ES-I3 (cell line): Measurements from ENCODE around the gene CX3CL1.

Experiments used
- H3K36me3 ChIP-seq: 2 replicates; pipeline ENCODE4 v1.6.1; 2013; ENCODE audit warnings: mild to moderate bottlenecking, low read length, control low read depth, moderate library complexity; ENCODE audit not compliant: insufficient read depth
- H3K4me1 ChIP-seq: 2 replicates; pipeline ENCODE4 v1.6.1; 2013; ENCODE audit warnings: mild to moderate bottlenecking, control low read depth, low read length; ENCODE audit not compliant: insufficient read depth
- H3K9ac ChIP-seq: 2 replicates; pipeline ENCODE4 v1.6.1; 2013; ENCODE audit warnings: low read depth, mild to moderate bottlenecking, low read length, moderate library complexity
- H3K9me3 ChIP-seq: 2 replicates; pipeline ENCODE4 v1.6.1; 2013; ENCODE audit warnings: mild to moderate bottlenecking, low read length, moderate library complexity; ENCODE audit not compliant: control insufficient read depth, insufficient read depth

The CX3CL1 gene

GRCh38 chr16:57383276-57384247, 11.3 kb downstream of the CX3CL1 start:
- H3K9ac ChIP-seq: no peak overlapping the region
- no peaks in the 10 kb centered on the region for H3K36me3 ChIP-seq
- H3K4me1 ChIP-seq: peaks cover 29% of the 10 kb centered on the region; the same call in 1 of the 2 replicates

GRCh38 chr16:57384248-57385070, 12.2 kb downstream of the CX3CL1 start:
- no peaks in the 10 kb centered on the region for H3K36me3 ChIP-seq
- no peaks in the 10 kb centered on the region for H3K9me3 ChIP-seq
- H3K9ac ChIP-seq: no peak overlapping the region
- peaks cover 27% of the 10 kb centered on the region; the same call in 1 of the 2 replicates for H3K4me1 ChIP-seq

More at GRCh38 chr16:57383276-57384247, 11.3 kb downstream of the CX3CL1 start:
- H3K9me3 ChIP-seq: no peaks in the 10 kb centered on the region

- Histone ChIP-seq H3K36me3 (no peaks in the 10 kb centered on the region), H3K9me3 (no peaks in the 10 kb centered on the region), H3K4me1 (peaks cover 27% of the 10 kb centered on the region; the same call in 1 of the 2 replicates), H3K9ac (no peak overlapping the region)
Measured at GRCh38 chr16:57385083-57385482, 12.8 kb downstream of the CX3CL1 start.

GRCh38 chr16:57386381-57386951, 14.2 kb downstream of the CX3CL1 start:
- 0 out of 2 replicates have a peak, but pooled peaks cover 3% of the 10 kb centered on the region for H3K9me3 ChIP-seq
- H3K4me1 ChIP-seq: peaks cover 27% of the 10 kb centered on the region; the same call in 1 of the 2 replicates
- H3K9ac ChIP-seq: no peak overlapping the region
- H3K36me3 ChIP-seq: no peaks in the 10 kb centered on the region

DNA sequence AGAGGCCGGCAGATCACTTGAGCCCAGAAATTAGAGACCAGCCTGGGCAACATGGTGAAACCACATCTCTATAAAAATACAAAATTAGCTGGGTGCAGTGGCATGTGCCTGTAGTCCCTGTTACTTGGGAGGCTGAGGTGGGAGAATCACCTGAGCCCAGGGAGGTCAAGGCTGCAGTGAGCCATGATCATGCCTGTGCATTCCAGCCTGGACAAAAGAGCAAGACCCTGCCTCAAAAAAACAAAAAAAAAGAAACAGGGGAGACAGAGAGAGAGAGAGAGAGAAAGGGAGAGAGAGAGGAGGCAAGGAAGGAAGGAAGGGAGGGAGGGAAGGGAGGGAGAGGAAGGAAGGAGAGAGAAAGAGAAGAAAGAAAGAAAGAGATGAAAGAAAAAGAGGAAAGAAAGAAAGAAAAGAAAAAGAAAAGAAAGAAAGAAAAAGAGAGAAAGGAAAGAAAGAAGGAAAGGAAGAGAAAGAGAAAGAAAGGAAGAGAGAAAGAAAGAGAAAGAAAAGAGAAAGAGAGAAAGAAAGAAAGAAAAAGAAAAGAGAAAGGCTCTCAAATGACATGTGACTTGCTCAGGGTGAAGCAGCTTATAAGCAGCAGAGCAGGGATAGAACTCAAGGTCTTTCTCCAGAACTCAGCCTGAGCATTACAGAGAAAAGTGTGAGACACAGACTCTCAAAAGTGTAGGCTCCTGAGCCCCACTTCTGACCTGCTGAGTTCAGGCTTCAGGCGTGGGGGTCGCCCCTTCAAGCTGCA, 15.5 kb downstream of the CX3CL1 start:
- Histone ChIP-seq H3K9me3 (0 out of 2 replicates have a peak, but pooled peaks cover 3% of the 10 kb centered on the region), H3K36me3 (no peaks in the 10 kb centered on the region), H3K4me1 (peaks cover 27% of the 10 kb centered on the region; the same call in 1 of the 2 replicates), H3K9ac (no peak overlapping the region)

DNA sequence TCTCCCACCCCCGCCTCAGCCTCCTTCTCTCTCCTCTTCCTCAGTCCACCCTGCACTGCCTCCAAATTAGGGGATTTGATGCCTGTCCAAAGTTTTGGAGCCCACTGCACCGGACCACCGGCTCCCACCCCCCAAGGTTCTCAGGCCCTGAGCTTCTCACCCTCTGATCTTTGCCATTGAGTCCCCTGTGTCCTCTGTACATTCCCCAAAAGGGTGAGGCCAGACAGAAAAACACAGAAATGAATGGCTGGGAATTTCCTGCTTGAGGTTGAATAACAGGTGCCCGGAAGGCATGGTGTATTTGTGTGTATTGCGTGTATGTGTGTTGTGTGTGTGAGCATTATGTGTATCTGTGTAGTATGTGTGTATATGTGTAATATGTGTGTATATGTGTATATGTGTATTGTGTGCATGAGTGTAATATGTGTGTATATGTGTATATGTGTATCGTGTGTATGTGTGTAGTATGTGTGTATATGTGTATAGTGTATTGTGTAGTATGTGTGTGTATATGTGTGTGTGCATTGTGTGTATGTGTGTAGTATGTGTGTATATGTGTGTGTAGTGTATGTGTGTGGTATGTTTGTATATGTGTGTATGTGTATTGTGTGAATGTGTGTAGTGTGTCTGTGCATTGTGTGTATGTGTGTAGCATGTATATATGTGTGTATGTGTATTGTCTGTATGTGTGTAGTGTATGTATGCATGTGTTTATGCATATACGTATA, 16.2 kb downstream of the CX3CL1 start:
- Histone ChIP-seq H3K9ac (no peak overlapping the region), H3K36me3 (no peaks in the 10 kb centered on the region), H3K4me1 (peaks cover 21% of the 10 kb centered on the region; the same call in 1 of the 2 replicates)

DNA sequence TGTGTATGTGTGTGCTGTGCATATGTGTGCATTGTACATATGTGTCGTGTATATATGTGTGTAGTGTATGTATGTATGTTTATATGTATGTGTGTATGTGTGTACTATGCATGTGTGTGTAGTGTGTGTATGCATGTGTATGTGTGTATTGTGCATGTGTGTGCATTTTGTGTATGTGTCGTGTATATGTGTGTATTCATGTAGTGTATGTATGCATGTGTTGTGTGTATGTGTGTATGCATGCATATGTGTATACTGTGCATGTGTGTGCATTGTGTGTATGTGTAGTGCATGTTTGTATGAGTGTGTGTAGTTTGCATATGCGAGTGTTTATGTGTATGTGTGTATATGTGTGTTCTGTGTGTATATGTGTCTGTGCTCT, 16.8 kb downstream of the CX3CL1 start:
- H3K4me1 ChIP-seq: peaks cover 16% of the 10 kb centered on the region; the same call in 1 of the 2 replicates
- 0 out of 2 replicates have a peak, but pooled peaks cover 3% of the 10 kb centered on the region for H3K9me3 ChIP-seq
- no peak overlapping the region for H3K9ac ChIP-seq
- no peaks in the 10 kb centered on the region for H3K36me3 ChIP-seq

More for the DNA sequence above, 16.2 kb downstream of the CX3CL1 start:
- 0 out of 2 replicates have a peak, but pooled peaks cover 3% of the 10 kb centered on the region for H3K9me3 ChIP-seq

DNA sequence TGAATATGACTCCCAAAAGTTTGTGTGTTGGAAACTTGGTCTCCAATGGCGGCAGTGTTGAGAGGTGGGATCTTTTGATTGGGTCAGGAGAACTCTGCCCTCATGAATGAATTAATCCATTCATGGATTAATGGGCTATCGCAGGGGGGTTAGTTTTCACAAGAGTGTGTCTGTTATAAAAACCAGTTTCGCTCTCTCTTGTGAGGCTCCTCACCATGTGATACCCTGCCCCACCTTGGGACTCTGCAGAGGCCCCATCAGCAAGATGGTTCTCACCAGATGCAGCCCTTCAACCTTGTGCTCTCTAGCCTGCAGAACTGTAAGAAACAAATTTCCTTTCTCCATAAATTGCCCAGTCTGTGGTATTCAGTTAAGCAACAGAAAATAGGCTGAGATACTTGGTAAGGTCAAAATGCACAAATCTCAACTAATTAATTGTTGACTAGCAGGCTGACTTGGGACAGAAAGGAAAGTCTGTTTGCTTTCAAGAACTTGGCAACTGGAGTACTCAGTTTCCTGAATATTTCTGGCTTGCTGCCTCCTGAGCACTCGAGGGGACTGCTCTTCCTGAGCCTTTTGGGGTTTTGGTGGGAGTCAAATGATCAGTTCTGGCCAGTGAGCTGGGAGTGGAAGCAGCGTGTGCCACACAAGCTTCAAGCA, 18.5 kb downstream of the CX3CL1 start:
- no peaks in the 10 kb centered on the region for H3K36me3 ChIP-seq
- H3K9me3 ChIP-seq: 0 out of 2 replicates have a peak, but pooled peaks cover 3% of the 10 kb centered on the region
- H3K4me1 ChIP-seq: peaks cover 10% of the 10 kb centered on the region; the same call in 1 of the 2 replicates
- no peak overlapping the region for H3K9ac ChIP-seq

DNA sequence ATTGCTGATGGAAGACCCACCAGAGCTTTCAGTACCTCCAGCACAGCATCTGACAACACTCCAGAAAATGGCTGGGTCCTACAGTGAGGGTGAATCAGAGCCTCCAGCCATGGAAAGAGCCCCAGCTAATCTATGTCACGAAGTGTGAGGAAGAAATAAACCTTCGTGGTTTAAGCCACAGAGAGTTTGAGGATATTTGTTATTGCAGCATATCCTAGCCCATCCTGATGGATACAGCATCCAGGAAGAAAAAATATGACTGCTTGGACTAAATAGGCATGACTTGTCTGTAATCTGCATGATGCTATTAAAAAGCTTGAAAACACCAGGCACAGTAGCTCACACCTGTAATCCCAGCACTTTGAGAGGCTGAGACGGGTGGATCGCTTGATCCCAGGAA, 19.0 kb downstream of the CX3CL1 start:
- H3K9me3 ChIP-seq: 0 out of 2 replicates have a peak, but pooled peaks cover 3% of the 10 kb centered on the region
- H3K36me3 ChIP-seq: no peaks in the 10 kb centered on the region
- peaks cover 9% of the 10 kb centered on the region; the same call in 1 of the 2 replicates for H3K4me1 ChIP-seq
- H3K9ac ChIP-seq: no peak overlapping the region

DNA sequence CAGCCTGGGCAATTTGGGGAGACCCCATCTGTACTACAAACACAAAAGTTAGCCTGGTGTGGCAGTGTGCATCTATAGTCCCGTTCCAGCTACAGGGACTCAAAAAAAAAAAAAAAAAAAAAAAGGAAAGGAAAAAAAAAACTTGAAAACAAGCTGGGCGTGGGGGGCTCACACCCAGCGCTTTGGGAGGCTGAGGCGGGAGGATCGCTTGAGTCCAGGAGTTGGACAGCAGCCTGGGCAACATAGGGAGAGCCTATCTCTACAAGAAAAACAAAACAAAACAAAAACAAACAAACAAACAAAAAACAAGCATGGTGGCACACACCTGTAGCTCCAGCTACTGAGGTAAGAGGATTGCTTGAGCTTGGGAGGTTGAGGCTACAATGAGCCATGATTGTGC, 19.4 kb downstream of the CX3CL1 start:
- H3K4me1 ChIP-seq: peaks cover 5% of the 10 kb centered on the region; the same call in 1 of the 2 replicates

GRCh38 chr16:57392694-57393093, 20.4 kb downstream of the CX3CL1 start:
- 0 out of 2 replicates have a peak, but pooled peaks cover 3% of the 10 kb centered on the region for H3K9me3 ChIP-seq
- H3K9ac ChIP-seq: no peak overlapping the region

More for the DNA sequence above, 19.4 kb downstream of the CX3CL1 start:
- Histone ChIP-seq H3K9me3 (0 out of 2 replicates have a peak, but pooled peaks cover 3% of the 10 kb centered on the region), H3K36me3 (no peaks in the 10 kb centered on the region), H3K9ac (no peak overlapping the region)

DNA sequence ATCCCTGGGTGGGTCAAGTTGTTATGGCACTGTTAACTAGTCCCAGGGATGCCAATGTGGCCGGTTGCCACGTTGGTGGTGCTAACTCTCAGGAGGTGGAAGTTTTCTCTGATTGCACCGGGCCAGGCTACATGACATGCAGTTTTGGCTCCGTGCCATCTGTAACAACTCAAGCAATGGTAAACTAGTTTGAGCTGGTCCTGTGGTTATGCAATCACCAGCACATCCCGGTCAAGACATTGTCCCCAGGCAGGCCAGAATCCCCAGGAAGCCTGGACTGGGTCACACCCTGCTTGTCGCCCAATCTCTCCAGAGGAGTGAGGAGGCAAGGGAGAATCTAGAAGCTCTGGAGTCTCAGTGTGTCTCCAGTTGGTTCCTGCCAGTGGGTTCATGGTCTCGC, 22.2 kb downstream of the CX3CL1 start:
- Histone ChIP-seq H3K36me3 (no peaks in the 10 kb centered on the region), H3K9ac (no peak overlapping the region), H3K9me3 (0 out of 2 replicates have a peak, but pooled peaks cover 3% of the 10 kb centered on the region), H3K4me1 (no peaks in the 10 kb centered on the region)

More at GRCh38 chr16:57392694-57393093, 20.4 kb downstream of the CX3CL1 start:
- H3K36me3 ChIP-seq: no peaks in the 10 kb centered on the region
- 0 out of 2 replicates have a peak, but pooled peaks cover 4% of the 10 kb centered on the region for H3K4me1 ChIP-seq
